Type B pancreatic cell (in vitro differentiated cells): Measurements from ENCODE around the gene CDK14. TPM values are rescaled to one million over a fixed set of nuclear protein-coding genes. Genes with fewer than 3 reads are reported as not detected.

Experiments used
- DNase-seq: peaks from one replicate; pipeline ENCODE4 v3.0.0; 2021; ENCODE audit warnings: mixed read lengths; ENCODE audit not compliant: unreplicated experiment; ENCODE audit errors: extremely low spot score
- H3K27ac Mint-ChIP-seq: 2 replicates; pipeline ENCODE4 v1.8.0; 2021; ENCODE audit warnings: mild to moderate bottlenecking, mixed read lengths
- H3K27me3 Mint-ChIP-seq: 2 replicates; pipeline ENCODE4 v1.8.0; 2021; ENCODE audit warnings: mixed read lengths
- H3K36me3 Mint-ChIP-seq: 2 replicates; pipeline ENCODE4 v1.8.0; 2021; ENCODE audit warnings: mixed read lengths
- H3K4me1 Mint-ChIP-seq: one replicate; pipeline ENCODE4 v1.8.0; 2021; ENCODE audit warnings: mixed read lengths; ENCODE audit not compliant: unreplicated experiment
- H3K4me3 Mint-ChIP-seq: 2 replicates; pipeline ENCODE4 v1.8.0; 2021; ENCODE audit warnings: mild to moderate bottlenecking, mixed read lengths
- H3K9me3 Mint-ChIP-seq: 2 replicates; pipeline ENCODE4 v1.8.0; 2021; ENCODE audit warnings: mixed read lengths
- CTCF ChIP-seq: fragments of 200-600 bp; sonication (generic); conservative IDR thresholded peaks from 2 replicates; pipeline ENCODE4 v1.5.0; 2021; ENCODE audit warnings: antibody characterized with exemption, mild to moderate bottlenecking
- total RNA-seq: library from RNA; stranded (reverse); gene quantifications from 2 replicates; pipeline ENCODE4 v1.2.1, GENCODE V29; 2021; ENCODE audit warnings: low replicate concordance

CDK14 gene
- total RNA-seq, 1 donor from 2014 or later, result 43.5 TPM

- H3K36me3 Mint-ChIP-seq, result peaks cover 7% of the 10 kb centered on the region
- H3K9me3 Mint-ChIP-seq, result no peaks in the 10 kb centered on the region
- no peak for TF ChIP-seq CTCF
- no peak overlapping the region for H3K4me3 Mint-ChIP-seq
- H3K27me3 Mint-ChIP-seq, result no peaks in the 10 kb centered on the region
- H3K4me1 Mint-ChIP-seq, result no peaks in the 10 kb centered on the region
- no peak overlapping the region for H3K27ac Mint-ChIP-seq
- DNase-seq, result no peak
Measured at GRCh38 chr7:90988516-90988915, 392.4 kb downstream of the CDK14 start.

GRCh38 chr7:90988996-90989765, 393.1 kb downstream of the CDK14 start:
- TF ChIP-seq CTCF, result no peak
- Mint-ChIP-seq H3K9me3 (no peaks in the 10 kb centered on the region), H3K36me3 (peaks cover under 1% of the 10 kb centered on the region), H3K27ac (no peak overlapping the region), H3K4me3 (no peak overlapping the region), H3K27me3 (no peaks in the 10 kb centered on the region), H3K4me1 (no peaks in the 10 kb centered on the region)
- no peak for DNase-seq

- no peaks in the 10 kb centered on the region for H3K27me3 Mint-ChIP-seq
- DNase-seq, result no peak
- H3K4me3 Mint-ChIP-seq, result no peak overlapping the region
- H3K36me3 Mint-ChIP-seq, result no peaks in the 10 kb centered on the region
- TF ChIP-seq CTCF, result no peak
- H3K9me3 Mint-ChIP-seq, result no peaks in the 10 kb centered on the region
- H3K4me1 Mint-ChIP-seq, result no peaks in the 10 kb centered on the region
- no peak overlapping the region for H3K27ac Mint-ChIP-seq
Measured at GRCh38 chr7:90994121-90994520, 398.0 kb downstream of the CDK14 start.

GRCh38 chr7:90994601-90995000, 398.5 kb downstream of the CDK14 start:
- DNase-seq, result no peak
- H3K4me1 Mint-ChIP-seq, result no peaks in the 10 kb centered on the region
- TF ChIP-seq CTCF, result no peak
- no peaks in the 10 kb centered on the region for H3K36me3 Mint-ChIP-seq
- H3K4me3 Mint-ChIP-seq, result no peak overlapping the region
- H3K9me3 Mint-ChIP-seq, result no peaks in the 10 kb centered on the region
- H3K27ac Mint-ChIP-seq, result no peak overlapping the region
- no peaks in the 10 kb centered on the region for H3K27me3 Mint-ChIP-seq

GRCh38 chr7:90995996-90996395, 399.9 kb downstream of the CDK14 start:
- TF ChIP-seq CTCF, result no peak
- no peak overlapping the region for H3K27ac Mint-ChIP-seq

More at GRCh38 chr7:90995996-90996395, 399.9 kb downstream of the CDK14 start:
- Mint-ChIP-seq H3K27me3 (no peaks in the 10 kb centered on the region), H3K36me3 (no peaks in the 10 kb centered on the region), H3K4me3 (no peak overlapping the region), H3K4me1 (peaks cover 9% of the 10 kb centered on the region), H3K9me3 (no peaks in the 10 kb centered on the region)
- no peak for DNase-seq
